ENCODE results near the gene ARVCF.

The ARVCF gene

GRCh38 chr22:20019661-20020532, 3.3 kb upstream of the ARVCF start:
- in situ Hi-C loops (cut with MboI; ENCODE audit: low sequenced_read_pairs): no loop called here

- in situ Hi-C loops (cut with MboI; ENCODE audit: low sequenced_read_pairs): no loop called here
These were observed 1.4 kb upstream of the ARVCF start for GRCh38 chr22:20018001-20018400.

- in situ Hi-C loops (cut with MboI; ENCODE audit: low sequenced_read_pairs): no loop called here
These were observed 967 bp upstream of the ARVCF start for GRCh38 chr22:20017622-20017958.

- in situ Hi-C loops (cut with MboI; ENCODE audit: low sequenced_read_pairs): no loop called here
These were observed 471 bp downstream of the ARVCF start for GRCh38 chr22:20015971-20016733.

- in situ Hi-C loops (cut with MboI; ENCODE audit: low sequenced_read_pairs): no loop called here
These were observed 1.4 kb downstream of the ARVCF start for GRCh38 chr22:20015187-20015625.

GRCh38 chr22:20014526-20015186, 2.0 kb downstream of the ARVCF start:
- in situ Hi-C loops (cut with MboI; ENCODE audit: low sequenced_read_pairs): no loop called here

- in situ Hi-C loops (cut with MboI; ENCODE audit: low sequenced_read_pairs): no loop called here
These were observed 3.2 kb downstream of the ARVCF start for GRCh38 chr22:20013382-20013871.

- in situ Hi-C loops (cut with MboI; ENCODE audit: low sequenced_read_pairs): no loop called here
These were observed 3.8 kb downstream of the ARVCF start for GRCh38 chr22:20012741-20013331.

GRCh38 chr22:20011993-20012740, 4.5 kb downstream of the ARVCF start:
- in situ Hi-C loops (cut with MboI; ENCODE audit: low sequenced_read_pairs): no loop called here

GRCh38 chr22:20011123-20011992, 5.3 kb downstream of the ARVCF start:
- in situ Hi-C loops (cut with MboI; ENCODE audit: low sequenced_read_pairs): no loop called here

GRCh38 chr22:20010307-20011122, 6.1 kb downstream of the ARVCF start:
- in situ Hi-C loops (cut with MboI; ENCODE audit: low sequenced_read_pairs): no loop called here

- in situ Hi-C loops (cut with MboI; ENCODE audit: low sequenced_read_pairs): no loop called here
These were observed 6.9 kb downstream of the ARVCF start for GRCh38 chr22:20009582-20010306.

- in situ Hi-C loops (cut with MboI; ENCODE audit: low sequenced_read_pairs): no loop called here
These were observed 7.6 kb downstream of the ARVCF start for GRCh38 chr22:20009018-20009491.

GRCh38 chr22:20008221-20008995, 8.2 kb downstream of the ARVCF start:
- in situ Hi-C loops (cut with MboI; ENCODE audit: low sequenced_read_pairs): no loop called here

- in situ Hi-C loops (cut with MboI; ENCODE audit: low sequenced_read_pairs): no loop called here
These were observed 12.2 kb downstream of the ARVCF start for GRCh38 chr22:20004464-20004863.

- in situ Hi-C loops (cut with MboI; ENCODE audit: low sequenced_read_pairs): no loop called here
These were observed 13.3 kb downstream of the ARVCF start for GRCh38 chr22:20003304-20003703.

- in situ Hi-C loops (cut with MboI; ENCODE audit: low sequenced_read_pairs): no loop called here
These were observed 14.0 kb downstream of the ARVCF start for GRCh38 chr22:20002636-20003035.

All from hTERT RPE-1 (cell line).